H1 (cell line): ENCODE measurements around the gene DCAF17.

Source experiments
- CHD1 ChIP-seq: IDR thresholded peaks from 2 replicates; pipeline ENCODE4 v1.6.1; 2012; ENCODE audit warnings: low read depth, low read length, improper control_type of control experiment
- CREB1 ChIP-seq: IDR thresholded peaks from 2 replicates; pipeline ENCODE4 v1.6.1; 2012; ENCODE audit warnings: inconsistent platforms
- CTCF ChIP-seq, 3 experiments: IDR thresholded peaks; 1 replicate in 2 of 3; 2 replicates in 1 of 3; pipeline versions ENCODE4 v1.5.1 to v1.6.1; 2011; ENCODE audit warnings: low read length in 3 of 3, mild to moderate bottlenecking in 3 of 3, inconsistent platforms in 2 of 3, low read depth in 1 of 3, moderate library complexity in 1 of 3; ENCODE audit not compliant: insufficient read depth in 1 of 3; ENCODE audit errors: control extremely low read depth in 1 of 3
- MAFK ChIP-seq: IDR thresholded peaks from 2 replicates; pipeline ENCODE4 v1.6.1; 2012; ENCODE audit warnings: low read depth, mild to moderate bottlenecking, improper control_type of control experiment, low read length
- SIX5 ChIP-seq: IDR thresholded peaks from 2 replicates; pipeline ENCODE4 v1.6.1; 2011; ENCODE audit warnings: mild to moderate bottlenecking, low read depth, low read length
- TAF1 ChIP-seq: IDR thresholded peaks from 2 replicates; pipeline ENCODE4 v1.6.1; 2011; ENCODE audit warnings: mild to moderate bottlenecking, low read depth, low read length

- TF ChIP-seq TAF1 (no peak), CTCF (IDR thresholded peaks at IDR 0.05; ENCODE audit: control extremely low read depth in 1 of 3, insufficient read depth in 1 of 3, low read depth in 1 of 3, low read length in 3 of 3) (peak; percentile 36 to 82 (median 67)), MAFK (no peak), CHD1 (no peak), SIX5 (no peak), CREB1 (no peak)
Measured at GRCh38 chr2:171529914-171530313, 95.9 kb downstream of the DCAF17 start.
